NCI-H2029 (cell line): Measurements from ENCODE around the gene LAMA2.

Source experiments
- DNase-seq: peaks from one replicate; lab custom pipeline; 2025; lab: John Stamatoyannopoulos, UW

Gene LAMA2

DNA sequence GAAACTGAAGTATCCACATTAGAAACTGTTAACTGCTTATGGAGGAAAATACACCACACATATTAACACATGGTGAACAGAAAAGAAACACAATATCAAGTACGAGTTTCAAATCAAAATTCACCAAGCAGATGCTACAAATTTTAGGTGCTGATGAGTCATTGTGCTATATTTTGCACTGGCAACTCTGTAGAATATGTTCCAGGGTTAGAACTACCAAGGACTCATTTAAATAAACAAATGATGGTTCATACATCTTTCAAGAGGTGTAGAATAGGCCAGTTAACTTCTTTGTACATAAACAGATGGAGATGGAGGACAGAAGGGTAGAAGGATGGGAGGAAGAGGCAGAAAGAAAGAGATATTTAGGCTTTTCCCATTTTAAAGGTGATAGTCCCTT is 642.1 kb downstream of the LAMA2 start:
- no peak for DNase-seq

GRCh38 chr6:129534926-129535325 is 652.0 kb downstream of the LAMA2 start:
- no peak for DNase-seq

DNA sequence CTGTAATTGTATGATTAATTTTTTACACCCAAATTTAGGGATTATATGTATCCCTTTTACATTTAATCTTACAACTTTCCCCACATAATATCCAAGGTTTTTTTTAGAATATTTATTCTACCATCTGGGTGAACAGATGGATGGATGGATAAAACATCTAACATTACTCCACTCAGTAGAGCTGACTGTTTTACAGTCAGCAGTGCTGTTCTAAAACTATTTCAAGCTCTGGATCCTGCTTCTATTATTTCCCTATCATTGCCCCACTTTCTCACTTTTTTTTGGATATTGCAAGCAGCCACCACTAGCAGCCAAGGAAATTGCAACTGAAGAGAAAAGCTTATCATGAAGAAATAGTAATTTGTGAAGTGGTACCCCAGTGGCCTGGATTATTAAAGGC is 653.3 kb downstream of the LAMA2 start:
- DNase-seq, result no peak

DNA sequence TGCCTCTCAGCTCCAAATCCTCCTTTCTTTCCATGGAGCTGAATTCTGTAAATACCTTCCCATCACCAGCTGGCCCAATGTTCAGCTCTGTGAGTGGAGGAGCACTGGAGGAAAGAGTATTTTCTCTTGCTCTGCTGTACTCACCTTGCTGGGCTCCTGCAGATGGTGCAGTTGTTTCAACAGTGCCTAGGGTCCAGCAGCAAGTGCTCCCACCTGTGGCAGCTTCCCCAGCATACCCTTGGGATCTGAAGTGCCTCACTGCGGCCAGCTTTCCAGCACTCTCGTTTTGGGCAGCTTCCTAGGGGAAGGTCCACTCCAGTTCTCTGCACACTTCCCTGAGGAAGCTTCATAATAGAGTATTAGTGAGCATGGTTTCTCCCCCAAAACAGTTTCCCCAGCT is 656.1 kb downstream of the LAMA2 start:
- DNase-seq, result no peak

GRCh38 chr6:129542705-129543104 is 659.8 kb downstream of the LAMA2 start:
- DNase-seq, result no peak

- no peak for DNase-seq
These were observed 661.0 kb downstream of the LAMA2 start for GRCh38 chr6:129543981-129544380.

DNA sequence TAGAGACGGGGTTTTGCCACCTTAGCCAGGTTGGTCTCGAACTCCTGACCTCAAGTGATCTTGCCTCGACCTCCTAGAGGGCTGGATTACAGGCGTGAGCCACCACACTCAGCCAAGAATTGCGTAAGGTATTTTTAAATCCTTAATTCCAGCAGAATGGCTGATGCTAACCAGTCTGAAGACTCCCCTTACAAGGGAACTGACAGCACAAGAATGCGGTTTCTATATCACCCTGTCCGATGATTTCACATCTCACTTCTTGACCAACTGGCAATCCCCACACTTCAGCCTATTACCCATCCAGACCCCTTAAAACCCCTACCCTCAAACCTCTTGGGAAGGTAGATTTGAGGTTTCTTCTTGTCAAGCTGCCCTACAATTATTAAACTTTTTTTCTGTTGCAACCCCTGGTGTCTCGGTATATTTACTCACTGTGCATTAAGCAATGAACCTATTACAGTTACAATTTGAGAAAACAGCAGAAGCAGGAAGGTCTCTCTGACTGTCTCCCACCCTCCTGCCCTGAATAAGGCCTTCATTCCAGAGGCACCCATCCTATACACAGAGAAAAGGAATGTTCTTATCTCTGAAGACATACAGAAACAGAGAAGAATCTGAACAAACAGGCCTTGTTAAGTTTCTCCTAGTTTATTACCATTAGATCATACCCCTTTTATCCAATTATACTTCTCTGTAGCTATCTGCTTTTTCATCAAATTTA is 662.1 kb downstream of the LAMA2 start:
- no peak for DNase-seq

DNA sequence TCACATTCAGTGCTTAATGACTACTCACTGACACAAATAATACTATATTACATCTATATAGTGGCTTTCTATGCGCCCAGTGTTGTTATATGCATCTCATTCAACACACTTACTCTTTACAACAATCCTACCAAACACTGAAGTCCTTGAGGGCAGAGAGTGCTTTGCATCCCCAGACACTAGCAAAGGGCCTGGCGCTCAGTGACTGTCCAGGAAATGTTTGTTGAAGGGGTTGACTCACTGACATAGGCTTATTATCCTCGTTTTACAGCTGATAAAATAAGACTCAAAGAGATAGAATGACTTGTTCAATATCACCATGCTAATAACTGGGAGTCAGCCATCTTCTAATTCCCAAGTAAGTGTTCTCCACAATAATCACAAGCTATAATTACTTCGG is 663.8 kb downstream of the LAMA2 start:
- no peak for DNase-seq

- no peak for DNase-seq
These were observed 668.5 kb downstream of the LAMA2 start for GRCh38 chr6:129551486-129551885.

GRCh38 chr6:129552413-129552812 is 669.5 kb downstream of the LAMA2 start:
- no peak for DNase-seq

DNA sequence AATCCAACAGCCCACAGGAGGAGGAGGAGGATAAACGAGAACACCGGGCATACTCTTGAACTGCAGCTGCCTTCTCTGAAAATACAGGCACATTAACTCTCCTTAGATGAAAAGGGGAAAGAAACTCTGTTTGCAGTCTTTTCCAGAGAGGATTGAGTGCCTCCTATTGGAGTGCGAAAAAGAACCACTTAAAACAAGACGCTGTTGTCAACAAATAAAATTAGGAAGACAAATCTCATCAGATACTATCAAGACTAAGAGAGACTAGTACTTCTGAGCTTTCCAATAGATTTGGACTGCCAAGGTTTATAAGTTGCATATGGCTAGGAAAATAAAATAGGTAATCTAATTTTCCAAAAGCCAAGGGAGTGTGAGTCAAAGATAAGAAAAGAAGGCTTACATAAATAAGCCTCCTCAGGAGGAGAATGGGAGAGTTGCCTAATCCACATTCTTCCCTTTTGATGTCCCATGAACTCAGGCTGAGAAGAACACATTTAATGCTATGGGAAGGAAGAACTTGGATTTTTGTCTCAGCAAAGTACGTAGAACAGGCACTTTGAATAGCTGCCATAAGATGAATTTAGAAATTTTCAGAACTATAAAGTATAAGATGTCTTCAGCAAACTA is 672.4 kb downstream of the LAMA2 start:
- DNase-seq, result no peak

- no peak for DNase-seq
These were observed 675.3 kb downstream of the LAMA2 start for GRCh38 chr6:129558248-129558647.

DNA sequence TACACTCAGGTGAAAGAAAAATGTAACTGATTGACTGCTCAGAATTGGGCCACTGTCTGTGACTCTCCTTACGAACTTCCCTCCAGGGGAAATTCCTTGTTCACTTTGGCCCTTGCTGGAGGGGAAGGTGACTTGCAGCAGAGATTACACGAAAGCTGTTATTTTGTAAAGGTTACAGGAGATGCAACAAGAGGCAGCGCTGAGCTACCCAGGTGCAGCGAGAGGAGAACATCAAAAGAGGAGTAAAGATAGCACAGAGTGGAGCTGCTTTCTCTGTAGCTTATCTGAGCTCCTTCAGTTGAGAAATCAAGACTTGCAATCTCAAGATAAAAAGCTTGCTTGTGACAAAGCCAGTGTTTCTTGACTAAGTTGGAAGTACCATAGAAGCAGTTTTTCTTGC is 682.4 kb downstream of the LAMA2 start:
- DNase-seq, result no peak

DNA sequence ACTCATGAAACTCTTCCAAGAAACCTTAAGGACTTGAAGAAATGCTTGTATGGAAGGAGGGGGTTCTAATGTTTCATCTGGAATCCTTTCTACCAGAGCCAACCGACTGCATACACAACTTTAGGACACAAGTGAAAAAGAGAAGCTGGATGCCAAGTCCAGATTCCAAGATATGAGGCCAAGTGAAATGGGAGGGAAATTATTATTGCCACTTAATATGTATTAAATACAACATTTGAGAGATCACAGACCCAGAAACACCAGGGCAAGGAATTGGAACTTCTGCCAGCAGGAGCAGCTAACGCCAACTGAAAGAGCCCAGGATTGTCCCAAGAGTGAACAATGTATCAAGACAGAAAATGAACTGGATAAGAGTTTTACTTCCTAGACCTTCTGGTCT is 682.9 kb downstream of the LAMA2 start:
- no peak for DNase-seq
